Uterus (tissue), 2 donors: ENCODE measurements around the gene BCKDHB.

ENCODE experiments used
- CTCF ChIP-seq, 4 experiments: fragments of 200-600 bp in 2 of 4; fragments of 450-650 bp in 2 of 4; sonication (generic) in 2 of 4; IDR thresholded peaks; one replicate each; pipeline ENCODE4 v1.5.1; 2016 to 2019; ENCODE audit warnings: antibody characterized with exemption in 4 of 4, mild to moderate bottlenecking in 2 of 4, moderate library complexity in 1 of 4
- POLR2A ChIP-seq, 2 donors: fragments of 450-650 bp; IDR thresholded peaks; one replicate each; pipeline ENCODE4 v1.6.1; 2016; ENCODE audit warnings: antibody characterized with exemption in 2 of 2, mild to moderate bottlenecking in 1 of 2, moderate library complexity in 1 of 2

GRCh38 chr6:80143419-80143937 lies 37.0 kb downstream of the BCKDHB start:
- TF ChIP-seq CTCF (IDR thresholded peaks at IDR 0.05) (no peak), POLR2A (IDR thresholded peaks at IDR 0.05) (no peak)
